B cell (primary cell): Measurements from ENCODE around the gene TMEM161B. TPM values are rescaled to one million over a fixed set of nuclear protein-coding genes. Genes with fewer than 3 reads are reported as not detected.
"Not testable (repeated sequence)": the region's sequence is repeated elsewhere in the genome, so short reads cannot be mapped to it uniquely, and the experiment has no call there.

ENCODE experiments used
- ATAC-seq: fragments of 200-7000 bp; cut with Tn5 transposase; one replicate; pipeline ENCODE4 v1.10.0; 2021; ENCODE audit warnings: low read depth, mild to moderate bottlenecking, moderate number of reproducible peaks, moderate library complexity
- CTCF ChIA-PET: fragments of 350-600 bp; sonication (Branson Sonifier 250); formaldehyde crosslinking; loops from one replicate; lab custom pipeline; 2021; ENCODE audit warnings: antibody characterized with exemption, inconsistent platforms; lab: Charles Lee
- POLR2A ChIA-PET: fragments of 350-600 bp; sonication (Branson Sonifier 250); formaldehyde crosslinking; loops from one replicate; lab custom pipeline; 2021; ENCODE audit warnings: antibody characterized with exemption; lab: Charles Lee
- DNase-seq: peaks from one replicate; pipeline ENCODE4 v3.0.0; 2013
- H2AFZ ChIP-seq: 2 replicates; pipeline ENCODE4 v1.6.1; 2012; ENCODE audit warnings: mild to moderate bottlenecking, low read depth, low read length; ENCODE audit not compliant: insufficient read depth, poor library complexity, severe bottlenecking
- H3K27ac ChIP-seq, 2 donors: 1 replicate in 1 of 2; 2 replicates in 1 of 2; pipeline ENCODE4 v1.5.1; 2012 to 2013; ENCODE audit warnings: low read length in 2 of 2, mild to moderate bottlenecking in 2 of 2, moderate library complexity in 1 of 2
- H3K27me3 ChIP-seq, 4 experiments: fragments of 200-600 bp in 1 of 4; sonication (generic) in 1 of 4; replicated peaks in 1 of 4; 1 replicate in 2 of 4; 2 replicates in 2 of 4; pipeline versions ENCODE4 v1.6.1 to v1.7.0; 2013 to 2016; ENCODE audit warnings: low read length in 3 of 4, mild to moderate bottlenecking in 2 of 4, mixed read lengths in 1 of 4, moderate library complexity in 1 of 4; ENCODE audit not compliant: insufficient read depth in 4 of 4, control insufficient read depth in 3 of 4; ENCODE audit errors: control extremely low read depth in 1 of 4
- H3K36me3 ChIP-seq, 2 experiments: replicated peaks in 1 of 2; 1 replicate in 1 of 2; 2 replicates in 1 of 2; pipeline versions ENCODE4 v1.6.1 to v1.7.1; 2013; ENCODE audit warnings: low read length in 1 of 2; ENCODE audit not compliant: insufficient read depth in 2 of 2, control insufficient read depth in 1 of 2; ENCODE audit errors: control extremely low read depth in 1 of 2, extremely low read depth in 1 of 2
- H3K4me1 ChIP-seq, 2 donors: fragments of 200-600 bp in 1 of 2; sonication (generic) in 1 of 2; 1 replicate in 1 of 2; 2 replicates in 1 of 2; pipeline versions ENCODE4 v1.5.1 to v1.6.1; 2013 to 2017; ENCODE audit warnings: low read length in 2 of 2; ENCODE audit not compliant: control insufficient read depth in 2 of 2, insufficient read depth in 2 of 2
- H3K4me2 ChIP-seq: replicated peaks from 2 replicates; pipeline ENCODE3; 2012; ENCODE audit warnings: mild to moderate bottlenecking, low read depth, low read length; ENCODE audit not compliant: poor library complexity, severe bottlenecking
- H3K4me3 ChIP-seq, 5 experiments: fragments of 200-600 bp in 1 of 5; sonication (generic) in 1 of 5; 1 replicate in 3 of 5; 2 replicates in 2 of 5; pipeline versions ENCODE4 v1.5.1 to v1.7.0; 2011 to 2016; ENCODE audit warnings: low read length in 4 of 5, mild to moderate bottlenecking in 4 of 5, low read depth in 2 of 5, control low read depth in 1 of 5, moderate library complexity in 1 of 5; ENCODE audit not compliant: insufficient read depth in 1 of 5; ENCODE audit errors: control extremely low read depth in 1 of 5, extremely low read depth in 1 of 5
- H3K79me2 ChIP-seq: fragments of 200-600 bp; sonication (generic); one replicate; pipeline ENCODE4 v1.6.0; 2016; ENCODE audit warnings: low read length; ENCODE audit not compliant: control insufficient read depth, insufficient read depth
- H3K9ac ChIP-seq: fragments of 200-600 bp; sonication (generic); 2 replicates; pipeline ENCODE4 v1.6.1; 2017; ENCODE audit warnings: mild to moderate bottlenecking, low read length, moderate library complexity
- H3K9me3 ChIP-seq, 3 donors: one replicate each; pipeline versions ENCODE4 v1.6.1 to v1.7.1; 2013; ENCODE audit warnings: low read length in 2 of 3; ENCODE audit not compliant: control insufficient read depth in 2 of 3, insufficient read depth in 1 of 3; ENCODE audit errors: control extremely low read depth in 1 of 3
- H4K20me1 ChIP-seq: 2 replicates; pipeline ENCODE4 v1.6.0; 2012; ENCODE audit warnings: mild to moderate bottlenecking, low read length; ENCODE audit not compliant: insufficient read depth, control insufficient read depth, poor library complexity, severe bottlenecking
- H3K27ac Mint-ChIP-seq: one replicate; pipeline ENCODE4 v1.8.0; 2021; ENCODE audit warnings: mixed read lengths
- H3K27me3 Mint-ChIP-seq: one replicate; pipeline ENCODE4 v1.8.0; 2021; ENCODE audit warnings: mixed read lengths
- H3K4me1 Mint-ChIP-seq: one replicate; pipeline ENCODE4 v1.8.0; 2021; ENCODE audit warnings: mixed read lengths
- H3K4me3 Mint-ChIP-seq: one replicate; pipeline ENCODE4 v1.8.0; 2021; ENCODE audit warnings: mixed read lengths
- H3K9me3 Mint-ChIP-seq: one replicate; pipeline ENCODE4 v1.8.0; 2022; ENCODE audit warnings: mixed read lengths; ENCODE audit not compliant: insufficient read depth
- EZH2 ChIP-seq: IDR thresholded peaks from 2 replicates; pipeline ENCODE4 v1.6.1; 2012; ENCODE audit warnings: borderline replicate concordance, low read depth, mild to moderate bottlenecking, moderate library complexity, low read length; ENCODE audit not compliant: insufficient read depth, poor library complexity, severe bottlenecking
- WGBS: methylation state at CpG from one replicate; pipeline ENCODE4 v1.1.5; 2013; ENCODE audit warnings: missing lambda C conversion rate; ENCODE audit not compliant: insufficient coverage; 5-methylcytosine and 5-hydroxymethylcytosine counted together
- intact Hi-C: fragments of 100-400 bp; cut with micrococcal nuclease; formaldehyde crosslinking; loops from one replicate; pipeline ENCODE4 v1.10.0; 2022
- polyA plus RNA-seq: library from polyadenylated mRNA; depleted of rRNA; stranded (reverse); fragments of >200 nt; gene quantifications from 2 replicates; pipeline ENCODE4 v1.2.3, GENCODE V29; 2012
- total RNA-seq, 2 donors: library from RNA; stranded (reverse); fragments of 120-200 nt in 1 of 2; gene quantifications; 1 replicate in 1 of 2; 2 replicates in 1 of 2; pipeline versions ENCODE4 v1.2.3 to v1.2.4, GENCODE V29; 2013 to 2022
- TF ChIP-seq, protein P1 (sequence below): fragments of 200-600 bp; IDR thresholded peaks from one replicate; pipeline ENCODE4 v1.8.0; 2022; ENCODE audit warnings: antibody characterized with exemption, mild to moderate bottlenecking

The TMEM161B gene
- total and polyA plus RNA-seq, 2 donors (not counting 1 experiment from before 2014, with no cell fraction given), result 12.7 to 32.2 TPM

DNA sequence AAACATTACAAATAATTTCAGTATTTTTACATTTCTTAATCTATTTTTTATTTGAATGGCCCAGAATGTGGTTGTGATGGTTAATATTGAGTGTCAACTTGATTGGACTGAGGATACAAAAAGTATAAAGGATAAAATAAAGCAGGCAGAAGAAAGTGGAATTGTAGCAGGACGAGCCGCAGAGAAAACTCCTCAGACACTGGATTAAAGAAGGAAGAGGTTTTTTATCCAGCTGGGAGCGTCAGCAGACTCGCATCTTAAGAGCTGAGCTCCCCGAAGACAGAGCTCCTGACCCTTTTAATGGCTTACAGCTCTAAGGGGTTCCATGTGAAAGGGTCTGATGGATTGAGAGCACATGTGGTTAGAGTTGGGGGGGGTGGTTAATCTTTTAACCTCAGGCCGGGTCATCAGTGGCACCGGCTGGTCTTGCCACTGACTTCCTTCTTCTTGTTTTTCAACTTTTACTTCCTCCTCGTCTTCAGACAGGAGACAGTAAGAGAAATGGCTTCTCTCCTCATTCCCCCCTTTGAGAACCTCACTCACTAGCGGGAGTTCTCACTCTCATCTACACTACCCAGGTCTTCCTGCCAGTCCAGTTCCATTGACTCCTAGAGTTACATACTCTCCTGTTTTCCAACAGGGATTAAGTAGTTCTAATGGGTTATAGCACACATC lies 80.0 kb downstream of the TMEM161B start:
- H3K27me3 Mint-ChIP-seq, result no peaks in the 10 kb centered on the region
- ATAC-seq (no peak), DNase-seq (peak; percentile 9)
- Histone ChIP-seq H3K4me1 (no peaks in the 10 kb centered on the region), H3K79me2 (no peaks in the 10 kb centered on the region), H3K4me2 (no peak overlapping the region), H3K36me3 (peaks cover 0 to 5% of the 10 kb centered on the region in 2 experiments), H3K9ac (no peak overlapping the region), H3K27me3 (no peaks in the 10 kb centered on the region), H3K9me3 (peaks cover 8 to 39% (median 36%) of the 10 kb centered on the region in 3 donors), H3K27ac (no peak overlapping the region), H4K20me1 (no peaks in the 10 kb centered on the region), H3K4me3 (peak overlapping the region in 1 of 5 experiments; percentile 20), H2AFZ (no peak overlapping the region)
- intact Hi-C loops, result no loop called here
- ChIA-PET CTCF (no interaction called here), POLR2A (no interaction called here)
- H3K27ac Mint-ChIP-seq, result no peak overlapping the region
- H3K4me3 Mint-ChIP-seq, result no peak overlapping the region
- peaks cover 3% of the 10 kb centered on the region for H3K9me3 Mint-ChIP-seq
- no peak for TF ChIP-seq EZH2
- 96% methylated on average over 7 of the region's 9 CpGs for WGBS
- H3K4me1 Mint-ChIP-seq, result no peaks in the 10 kb centered on the region

DNA sequence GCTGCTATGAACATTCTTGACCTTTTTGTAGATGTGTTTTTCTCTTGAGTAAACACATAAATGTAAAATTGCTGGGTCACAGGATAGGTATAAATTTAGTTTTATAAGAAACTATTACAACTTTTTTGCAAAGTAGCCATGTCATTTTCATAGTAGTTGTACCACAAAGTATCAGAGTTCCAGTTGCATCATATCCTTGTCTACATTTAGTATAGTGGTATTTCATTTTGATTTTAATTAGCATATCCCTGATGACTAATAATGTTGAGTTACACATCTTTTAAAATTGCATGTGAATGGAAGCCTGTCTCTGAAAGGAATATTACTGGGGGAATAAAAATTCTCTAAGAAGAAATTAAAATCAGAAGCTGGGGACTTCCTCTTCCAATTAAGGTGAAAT lies 85.4 kb downstream of the TMEM161B start:
- no peaks in the 10 kb centered on the region for H3K79me2 ChIP-seq
- DNase-seq (no peak), ATAC-seq (no peak)
- no peaks in the 10 kb centered on the region for H4K20me1 ChIP-seq
- Mint-ChIP-seq H3K27ac (no peak overlapping the region), H3K4me1 (no peaks in the 10 kb centered on the region), H3K4me3 (no peak overlapping the region), H3K9me3 (peaks cover under 1% of the 10 kb centered on the region), H3K27me3 (no peaks in the 10 kb centered on the region)
- ChIA-PET POLR2A (no interaction called here), CTCF (no interaction called here)
- no peak overlapping the region for H3K27ac ChIP-seq
- H3K27me3 ChIP-seq, result no peaks in the 10 kb centered on the region
- H3K36me3 ChIP-seq, result peaks cover 0 to 2% of the 10 kb centered on the region in 2 experiments
- H3K9me3 ChIP-seq, result peaks cover 4 to 16% (median 9%) of the 10 kb centered on the region in 3 donors
- intact Hi-C loops, result no loop called here
- no peak overlapping the region for H3K9ac ChIP-seq
- H2AFZ ChIP-seq, result no peak overlapping the region
- H3K4me1 ChIP-seq, result no peaks in the 10 kb centered on the region
- no peak overlapping the region for H3K4me2 ChIP-seq
- TF ChIP-seq EZH2, result no peak
- TF ChIP-seq, protein P1, sequence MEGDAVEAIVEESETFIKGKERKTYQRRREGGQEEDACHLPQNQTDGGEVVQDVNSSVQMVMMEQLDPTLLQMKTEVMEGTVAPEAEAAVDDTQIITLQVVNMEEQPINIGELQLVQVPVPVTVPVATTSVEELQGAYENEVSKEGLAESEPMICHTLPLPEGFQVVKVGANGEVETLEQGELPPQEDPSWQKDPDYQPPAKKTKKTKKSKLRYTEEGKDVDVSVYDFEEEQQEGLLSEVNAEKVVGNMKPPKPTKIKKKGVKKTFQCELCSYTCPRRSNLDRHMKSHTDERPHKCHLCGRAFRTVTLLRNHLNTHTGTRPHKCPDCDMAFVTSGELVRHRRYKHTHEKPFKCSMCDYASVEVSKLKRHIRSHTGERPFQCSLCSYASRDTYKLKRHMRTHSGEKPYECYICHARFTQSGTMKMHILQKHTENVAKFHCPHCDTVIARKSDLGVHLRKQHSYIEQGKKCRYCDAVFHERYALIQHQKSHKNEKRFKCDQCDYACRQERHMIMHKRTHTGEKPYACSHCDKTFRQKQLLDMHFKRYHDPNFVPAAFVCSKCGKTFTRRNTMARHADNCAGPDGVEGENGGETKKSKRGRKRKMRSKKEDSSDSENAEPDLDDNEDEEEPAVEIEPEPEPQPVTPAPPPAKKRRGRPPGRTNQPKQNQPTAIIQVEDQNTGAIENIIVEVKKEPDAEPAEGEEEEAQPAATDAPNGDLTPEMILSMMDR, result no peak
- H3K4me3 ChIP-seq, result no peak overlapping the region

DNA sequence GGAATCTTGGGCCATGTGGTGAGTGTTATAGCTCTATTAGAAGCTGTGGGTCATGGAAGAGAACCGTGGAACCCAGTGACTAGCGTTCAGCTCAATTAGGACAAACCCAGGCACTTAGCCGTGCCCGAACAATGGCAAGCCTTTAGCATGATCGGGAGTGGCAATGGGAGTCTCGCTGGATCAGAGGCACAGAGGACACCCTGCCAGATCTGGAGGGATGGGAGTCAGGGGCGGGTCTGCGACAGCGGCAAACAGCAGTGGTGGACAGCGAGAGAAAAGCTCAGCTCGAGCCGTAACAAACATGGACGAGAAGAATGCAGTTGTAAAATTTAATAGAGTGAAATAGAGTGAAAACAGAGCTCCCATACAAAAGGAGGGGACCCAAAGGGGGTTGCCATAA lies 91.2 kb downstream of the TMEM161B start:
- H3K27ac Mint-ChIP-seq, intact Hi-C loops, H2AFZ ChIP-seq, H3K4me2 ChIP-seq, ATAC-seq, H3K9me3 Mint-ChIP-seq, H3K4me1 Mint-ChIP-seq, POLR2A ChIA-PET, H3K27me3 ChIP-seq, H3K4me3 Mint-ChIP-seq, H3K9ac ChIP-seq, H3K27ac ChIP-seq, H3K4me1 ChIP-seq, H3K79me2 ChIP-seq, CTCF ChIA-PET, H3K36me3 ChIP-seq, H4K20me1 ChIP-seq, H3K4me3 ChIP-seq, DNase-seq: not testable (repeated sequence)
- 96% methylated on average over 9 of the region's 13 CpGs for WGBS
- peaks cover 14% of the 10 kb centered on the region for H3K27me3 Mint-ChIP-seq
- H3K9me3 ChIP-seq, result peaks cover 0 to 25% (median 2%) of the 10 kb centered on the region in 3 donors
